Neural cell (in vitro differentiated cells): ENCODE measurements around the gene SIX5.

ENCODE experiments used
- EP300 ChIP-seq: fragments of 450-650 bp; conservative IDR thresholded peaks from 2 replicates; pipeline ENCODE4 v1.6.1; 2014; ENCODE audit warnings: antibody characterized with exemption, mild to moderate bottlenecking, moderate library complexity; ENCODE audit not compliant: poor library complexity, severe bottlenecking
- EZH2 ChIP-seq: fragments of 200-600, 300-800 bp; shearing (Covaris generic), sonication (generic); IDR thresholded peaks from 2 replicates; pipeline ENCODE4 v1.6.1; 2014; ENCODE audit warnings: antibody characterized with exemption, low read length, borderline replicate concordance, mild to moderate bottlenecking; ENCODE audit not compliant: insufficient read depth, poor library complexity, severe bottlenecking
- SMC3 ChIP-seq: fragments of 450-650 bp; conservative IDR thresholded peaks from 2 replicates; pipeline ENCODE4 v1.6.1; 2014; ENCODE audit warnings: antibody characterized with exemption, mild to moderate bottlenecking, moderate library complexity; ENCODE audit not compliant: poor library complexity
- TAF1 ChIP-seq: IDR thresholded peaks from 2 replicates; pipeline ENCODE4 v1.6.1; 2012; ENCODE audit warnings: low read depth
- TF ChIP-seq, protein P1 (sequence below): fragments of 450-650 bp; IDR thresholded peaks from 2 replicates; pipeline ENCODE4 v1.5.1; 2014; ENCODE audit warnings: antibody characterized with exemption, mild to moderate bottlenecking, moderate library complexity; ENCODE audit not compliant: poor library complexity, severe bottlenecking
- TF ChIP-seq, protein P2 (sequence below): IDR thresholded peaks from 2 replicates; pipeline ENCODE4 v1.6.1; 2012; ENCODE audit warnings: borderline replicate concordance

DNA sequence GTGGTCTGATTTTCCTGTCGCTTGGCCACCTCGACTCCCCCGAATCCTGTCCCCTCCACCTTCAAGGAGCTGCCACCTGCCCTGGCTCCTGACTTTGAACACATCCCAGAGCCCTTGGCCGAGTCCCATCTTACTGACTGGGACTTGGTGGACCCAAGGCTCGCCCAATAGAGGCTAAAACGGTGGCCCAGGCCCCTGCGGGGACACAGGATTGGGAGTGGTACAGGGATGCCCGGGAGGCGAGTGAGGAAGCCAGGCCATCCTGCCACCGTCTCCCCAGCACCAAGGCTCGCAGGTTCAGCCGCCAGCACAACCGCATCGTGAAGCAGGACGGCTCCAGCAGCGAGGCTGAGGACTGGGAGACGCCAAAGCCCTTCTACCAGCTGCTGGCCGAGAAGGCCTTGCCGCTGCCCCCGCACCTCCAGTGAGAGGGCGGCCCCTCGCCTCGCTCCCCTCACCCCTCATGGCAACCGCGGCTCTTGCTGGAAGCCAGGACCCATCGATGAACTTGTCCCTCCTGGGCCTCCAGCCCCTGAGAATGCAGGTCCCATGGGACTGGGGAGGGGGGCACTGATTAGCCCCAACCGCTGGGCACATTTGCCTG lies 5.3 kb downstream of the SIX5 start:
- TF ChIP-seq, protein P1, sequence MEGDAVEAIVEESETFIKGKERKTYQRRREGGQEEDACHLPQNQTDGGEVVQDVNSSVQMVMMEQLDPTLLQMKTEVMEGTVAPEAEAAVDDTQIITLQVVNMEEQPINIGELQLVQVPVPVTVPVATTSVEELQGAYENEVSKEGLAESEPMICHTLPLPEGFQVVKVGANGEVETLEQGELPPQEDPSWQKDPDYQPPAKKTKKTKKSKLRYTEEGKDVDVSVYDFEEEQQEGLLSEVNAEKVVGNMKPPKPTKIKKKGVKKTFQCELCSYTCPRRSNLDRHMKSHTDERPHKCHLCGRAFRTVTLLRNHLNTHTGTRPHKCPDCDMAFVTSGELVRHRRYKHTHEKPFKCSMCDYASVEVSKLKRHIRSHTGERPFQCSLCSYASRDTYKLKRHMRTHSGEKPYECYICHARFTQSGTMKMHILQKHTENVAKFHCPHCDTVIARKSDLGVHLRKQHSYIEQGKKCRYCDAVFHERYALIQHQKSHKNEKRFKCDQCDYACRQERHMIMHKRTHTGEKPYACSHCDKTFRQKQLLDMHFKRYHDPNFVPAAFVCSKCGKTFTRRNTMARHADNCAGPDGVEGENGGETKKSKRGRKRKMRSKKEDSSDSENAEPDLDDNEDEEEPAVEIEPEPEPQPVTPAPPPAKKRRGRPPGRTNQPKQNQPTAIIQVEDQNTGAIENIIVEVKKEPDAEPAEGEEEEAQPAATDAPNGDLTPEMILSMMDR, result no peak
- TF ChIP-seq, protein P2, sequence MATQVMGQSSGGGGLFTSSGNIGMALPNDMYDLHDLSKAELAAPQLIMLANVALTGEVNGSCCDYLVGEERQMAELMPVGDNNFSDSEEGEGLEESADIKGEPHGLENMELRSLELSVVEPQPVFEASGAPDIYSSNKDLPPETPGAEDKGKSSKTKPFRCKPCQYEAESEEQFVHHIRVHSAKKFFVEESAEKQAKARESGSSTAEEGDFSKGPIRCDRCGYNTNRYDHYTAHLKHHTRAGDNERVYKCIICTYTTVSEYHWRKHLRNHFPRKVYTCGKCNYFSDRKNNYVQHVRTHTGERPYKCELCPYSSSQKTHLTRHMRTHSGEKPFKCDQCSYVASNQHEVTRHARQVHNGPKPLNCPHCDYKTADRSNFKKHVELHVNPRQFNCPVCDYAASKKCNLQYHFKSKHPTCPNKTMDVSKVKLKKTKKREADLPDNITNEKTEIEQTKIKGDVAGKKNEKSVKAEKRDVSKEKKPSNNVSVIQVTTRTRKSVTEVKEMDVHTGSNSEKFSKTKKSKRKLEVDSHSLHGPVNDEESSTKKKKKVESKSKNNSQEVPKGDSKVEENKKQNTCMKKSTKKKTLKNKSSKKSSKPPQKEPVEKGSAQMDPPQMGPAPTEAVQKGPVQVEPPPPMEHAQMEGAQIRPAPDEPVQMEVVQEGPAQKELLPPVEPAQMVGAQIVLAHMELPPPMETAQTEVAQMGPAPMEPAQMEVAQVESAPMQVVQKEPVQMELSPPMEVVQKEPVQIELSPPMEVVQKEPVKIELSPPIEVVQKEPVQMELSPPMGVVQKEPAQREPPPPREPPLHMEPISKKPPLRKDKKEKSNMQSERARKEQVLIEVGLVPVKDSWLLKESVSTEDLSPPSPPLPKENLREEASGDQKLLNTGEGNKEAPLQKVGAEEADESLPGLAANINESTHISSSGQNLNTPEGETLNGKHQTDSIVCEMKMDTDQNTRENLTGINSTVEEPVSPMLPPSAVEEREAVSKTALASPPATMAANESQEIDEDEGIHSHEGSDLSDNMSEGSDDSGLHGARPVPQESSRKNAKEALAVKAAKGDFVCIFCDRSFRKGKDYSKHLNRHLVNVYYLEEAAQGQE, result no peak
- TF ChIP-seq EZH2 (no peak), TAF1 (no peak), SMC3 (no peak), EP300 (no peak)
